Mesodermal cell (in vitro differentiated cells): ENCODE measurements around the gene LRP4.
A peak's percentile ranks its signal among the peaks of the same experiment; 100 is the strongest.

Experiments
- H3K27ac ChIP-seq: 2 replicates; pipeline ENCODE4 v1.7.0; 2013; ENCODE audit warnings: mild to moderate bottlenecking, low read depth, low read length, moderate library complexity; ENCODE audit not compliant: severe bottlenecking
- H3K36me3 ChIP-seq: 2 replicates; pipeline ENCODE4 v1.7.1; 2013; ENCODE audit warnings: mild to moderate bottlenecking, low read length, moderate library complexity; ENCODE audit not compliant: control insufficient read depth, insufficient read depth
- H3K4me1 ChIP-seq: one replicate; pipeline ENCODE4 v1.7.1; 2013; ENCODE audit warnings: mild to moderate bottlenecking, low read length; ENCODE audit not compliant: insufficient read depth, control insufficient read depth, poor library complexity, severe bottlenecking
- H3K4me3 ChIP-seq: 2 replicates; pipeline ENCODE4 v1.7.0; 2013; ENCODE audit warnings: low read length, control low read depth, mild to moderate bottlenecking; ENCODE audit not compliant: insufficient read depth, poor library complexity, severe bottlenecking; ENCODE audit errors: extremely low read depth
- H3K9me3 ChIP-seq: 2 replicates; pipeline ENCODE4 v1.7.1; 2013; ENCODE audit warnings: mild to moderate bottlenecking, low read length, moderate library complexity; ENCODE audit not compliant: control insufficient read depth
- WGBS, 2 experiments: methylation state at CpG; one replicate each; pipeline ENCODE4 v1.1.5; 2013; ENCODE audit warnings: missing lambda C conversion rate in 2 of 2; ENCODE audit not compliant: insufficient coverage in 2 of 2; 5-methylcytosine and 5-hydroxymethylcytosine counted together

The LRP4 gene

DNA sequence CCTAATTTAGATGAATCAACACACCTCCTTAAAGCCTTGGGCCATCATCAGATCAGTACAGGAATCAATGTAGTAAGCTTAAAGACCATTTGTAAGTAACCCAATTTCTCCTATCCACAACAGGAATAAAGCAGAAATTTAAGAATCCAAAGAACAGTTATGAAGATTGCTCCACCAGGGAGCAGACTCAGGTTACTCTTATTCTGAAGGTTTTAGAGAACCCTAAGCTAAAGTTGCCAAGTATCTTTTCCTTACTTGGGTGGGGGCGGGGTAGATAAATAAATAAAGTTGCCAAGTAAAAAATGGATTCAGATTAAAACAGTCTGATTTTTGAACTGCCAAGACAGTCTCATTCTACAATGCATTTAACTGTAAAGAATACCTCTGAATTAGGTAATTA lies 90.4 kb downstream of the LRP4 start:
- Histone ChIP-seq H3K4me1 (peaks cover 4% of the 10 kb centered on the region), H3K9me3 (no peaks in the 10 kb centered on the region), H3K36me3 (peaks cover 15% of the 10 kb centered on the region), H3K27ac (no peak overlapping the region), H3K4me3 (no peak overlapping the region)
- WGBS, 2 experiments = no CpG with 5 or more reads among the region's 1 CpG

DNA sequence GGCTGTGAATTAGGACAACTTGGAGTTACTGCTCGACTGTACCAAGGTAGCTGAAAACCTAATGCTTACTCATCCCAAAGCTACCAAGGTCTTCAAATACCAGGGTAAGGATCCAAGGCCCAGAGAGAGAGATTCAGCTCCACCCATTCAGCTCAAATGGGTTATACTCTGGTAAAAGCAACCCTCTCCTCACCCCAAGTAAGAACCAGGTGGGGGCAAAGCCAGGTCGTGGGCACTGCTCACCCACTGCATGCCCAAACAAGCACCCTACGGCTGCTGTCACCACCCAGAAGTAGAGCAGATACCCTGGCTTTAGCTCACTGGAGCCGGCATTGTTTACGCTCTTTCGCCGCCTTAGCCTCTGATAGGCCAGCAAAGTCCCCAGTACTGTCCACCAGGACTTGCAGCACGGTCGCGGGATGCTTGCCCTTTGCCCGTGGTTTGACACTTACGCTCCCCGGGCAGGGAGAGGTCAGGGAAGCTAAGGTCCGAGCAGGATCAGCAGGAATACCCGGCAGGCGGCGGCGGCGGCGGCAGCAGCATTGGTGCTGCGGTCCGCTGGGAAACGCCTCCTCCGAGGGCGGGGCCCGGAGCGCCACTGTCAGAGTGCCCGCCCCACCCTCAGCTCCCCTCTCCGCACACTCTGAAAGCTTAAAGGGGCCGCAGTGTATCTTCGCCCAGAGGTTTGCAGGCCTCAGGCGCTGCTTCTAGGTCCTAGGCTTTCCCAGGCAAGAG lies 91.9 kb downstream of the LRP4 start:
- Histone ChIP-seq H3K4me3 (peak overlapping the region; percentile 39), H3K36me3 (peaks cover 11% of the 10 kb centered on the region), H3K9me3 (no peaks in the 10 kb centered on the region), H3K27ac (peak overlapping the region; percentile 65), H3K4me1 (peaks cover 4% of the 10 kb centered on the region)
- WGBS, 2 experiments = 8 to 10% methylated on average over 24 to 32 of the region's 32 CpGs

DNA sequence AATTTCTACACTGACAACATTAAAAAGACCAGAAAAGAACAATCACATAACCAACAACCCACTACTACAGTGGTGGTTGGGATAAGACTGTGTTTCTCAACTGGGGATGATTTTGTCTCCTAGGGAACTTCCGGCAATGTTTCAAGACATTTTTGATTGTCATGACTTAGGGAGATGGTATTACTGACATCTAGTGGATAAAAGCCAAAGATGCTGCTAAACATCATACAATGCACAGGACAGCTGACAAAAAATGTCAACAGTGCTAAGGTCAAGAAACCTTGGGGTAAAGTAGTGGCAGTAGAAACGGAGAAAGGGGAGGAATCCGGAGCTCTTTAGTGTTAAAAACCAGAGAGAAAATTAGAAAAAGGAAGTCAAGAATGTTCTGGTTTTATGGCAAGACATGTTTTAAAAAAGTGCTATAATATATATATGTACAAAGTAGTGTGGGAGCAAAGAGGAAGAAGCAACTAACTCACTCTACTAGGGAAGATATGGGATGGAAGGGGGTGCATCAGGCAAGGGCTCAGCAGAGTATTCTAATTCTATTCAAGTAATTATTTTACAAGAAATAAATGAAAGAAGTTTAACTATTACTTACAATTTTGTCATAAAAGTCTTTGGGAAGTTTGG lies 109.4 kb downstream of the LRP4 start:
- H3K27ac ChIP-seq = no peak overlapping the region
- no peaks in the 10 kb centered on the region for H3K4me1 ChIP-seq
- H3K36me3 ChIP-seq = peaks cover 75% of the 10 kb centered on the region
- no peak overlapping the region for H3K4me3 ChIP-seq
- WGBS, 2 experiments = 94 to 100% methylated on average over 2 to 3 of the region's 3 CpGs
- no peaks in the 10 kb centered on the region for H3K9me3 ChIP-seq
